GM18519 (cell line): ENCODE data around the gene MTHFD2L.
A peak's percentile ranks its signal among the peaks of the same experiment; 100 is the strongest.
"Not testable (repeated sequence)": the region's sequence is repeated elsewhere in the genome, so short reads cannot be mapped to it uniquely, and the experiment has no call there.

Source experiments
- ATAC-seq: cut with Tn5 transposase; IDR thresholded peaks from one replicate; pipeline ENCODE4 v1.9.1; 2021; ENCODE audit warnings: mild to moderate bottlenecking, moderate library complexity; ENCODE audit not compliant: unreplicated experiment, low FRiP score

Gene MTHFD2L

GRCh38 chr4:74157561-74158465, at the start of gene MTHFD2L:
Gene MTHFD2L (plus strand): TSS chr4:74158118. CDS start chr4:74158139, 21 bp downstream.
- peak; percentile 98 for ATAC-seq

GRCh38 chr4:74108457-74109115, 49.3 kb upstream of the MTHFD2L start:
- ATAC-seq, result no peak

- ATAC-seq, result no peak
Observed at GRCh38 chr4:74109116-74109869, 48.6 kb upstream of the MTHFD2L start.

GRCh38 chr4:74109870-74110605, 47.9 kb upstream of the MTHFD2L start:
- ATAC-seq, result no peak

GRCh38 chr4:74110670-74111069, 47.2 kb upstream of the MTHFD2L start:
- no peak for ATAC-seq

GRCh38 chr4:74111306-74111975, 46.5 kb upstream of the MTHFD2L start:
- ATAC-seq, result no peak

- no peak for ATAC-seq
Observed at GRCh38 chr4:74111990-74112389, 45.9 kb upstream of the MTHFD2L start.

GRCh38 chr4:74112399-74113105, 45.4 kb upstream of the MTHFD2L start:
- no peak for ATAC-seq

- ATAC-seq, result no peak
Observed at GRCh38 chr4:74114234-74114633, 43.7 kb upstream of the MTHFD2L start.

- no peak for ATAC-seq
Observed at GRCh38 chr4:74117024-74117534, 40.8 kb upstream of the MTHFD2L start.

- no peak for ATAC-seq
Observed at GRCh38 chr4:74118600-74119338, 39.1 kb upstream of the MTHFD2L start.

- no peak for ATAC-seq
Observed at GRCh38 chr4:74120086-74120485, 37.8 kb upstream of the MTHFD2L start.

- no peak for ATAC-seq
Observed at GRCh38 chr4:74121643-74122579, 36.0 kb upstream of the MTHFD2L start.

- no peak for ATAC-seq
Observed at GRCh38 chr4:74123065-74123728, 34.7 kb upstream of the MTHFD2L start.

- no peak for ATAC-seq
Observed at GRCh38 chr4:74125029-74125428, 32.9 kb upstream of the MTHFD2L start.

- no peak for ATAC-seq
Observed at GRCh38 chr4:74127745-74128144, 30.2 kb upstream of the MTHFD2L start.

- not testable (repeated sequence) for ATAC-seq
Observed at GRCh38 chr4:74130843-74131242, 27.1 kb upstream of the MTHFD2L start.
